Neural cell (in vitro differentiated cells): ENCODE results near the gene MORC3. TPM values are rescaled to one million over a fixed set of nuclear protein-coding genes. Genes with fewer than 3 reads are reported as not detected.

Source experiments
- H2AFZ ChIP-seq: fragments of 200-600, 300-800 bp; sonication (generic), shearing (Covaris generic); 2 replicates; pipeline ENCODE4 v1.6.0; 2014; ENCODE audit warnings: low read depth, mild to moderate bottlenecking, antibody characterized with exemption, low read length, moderate library complexity
- H3F3A ChIP-seq: fragments of 200-600 bp; shearing (Covaris generic); 2 replicates; pipeline ENCODE4 v1.6.1; 2016; ENCODE audit warnings: mild to moderate bottlenecking, moderate library complexity, mixed read lengths, antibody characterized with exemption, low read length; ENCODE audit not compliant: insufficient read depth, poor library complexity, severe bottlenecking
- H3K27ac ChIP-seq: fragments of 200-600, 300-800 bp; sonication (generic), shearing (Covaris generic); 2 replicates; pipeline ENCODE4 v1.5.1; 2014; ENCODE audit warnings: mild to moderate bottlenecking, low read length, moderate library complexity
- H3K27me3 ChIP-seq: fragments of 300-800, 200-600 bp; sonication (generic), shearing (Covaris generic); 2 replicates; pipeline ENCODE4 v1.6.0; 2014; ENCODE audit warnings: mild to moderate bottlenecking, low read depth, low read length, moderate library complexity; ENCODE audit not compliant: insufficient read depth
- H3K36me3 ChIP-seq: fragments of 300-800, 200-600 bp; sonication (generic), shearing (Covaris generic); 2 replicates; pipeline ENCODE4 v1.5.1; 2014; ENCODE audit warnings: mild to moderate bottlenecking, antibody characterized with exemption, low read length, moderate library complexity; ENCODE audit not compliant: insufficient read depth
- H3K4me2 ChIP-seq: fragments of 300-800, 200-600 bp; sonication (generic), shearing (Covaris generic); 2 replicates; pipeline ENCODE4 v1.6.0; 2014; ENCODE audit warnings: mild to moderate bottlenecking, low read length
- H3K4me3 ChIP-seq: fragments of 300-800, 200-600 bp; sonication (generic), shearing (Covaris generic); 2 replicates; pipeline ENCODE4 v1.5.1; 2014; ENCODE audit warnings: mild to moderate bottlenecking, low read length, moderate library complexity
- H3K79me2 ChIP-seq: fragments of 200-600 bp; shearing (Covaris generic); replicated peaks from 2 replicates; pipeline ENCODE4 v1.6.0; 2014; ENCODE audit warnings: mild to moderate bottlenecking, low read length, moderate library complexity; ENCODE audit not compliant: insufficient read depth
- H3K9ac ChIP-seq: fragments of 300-800, 200-600 bp; sonication (generic), shearing (Covaris generic); 2 replicates; pipeline ENCODE4 v1.6.1; 2016; ENCODE audit warnings: mild to moderate bottlenecking, low read length, mixed read lengths
- H3K9me2 ChIP-seq: fragments of 200-600 bp; shearing (Covaris generic); 2 replicates; pipeline ENCODE4 v1.6.1; 2016; ENCODE audit warnings: mild to moderate bottlenecking, low read length, mixed read lengths; ENCODE audit not compliant: insufficient read depth
- H3K9me3 ChIP-seq: fragments of 200-600, 300-800 bp; sonication (generic), shearing (Covaris generic); 2 replicates; pipeline ENCODE4 v1.6.1; 2016; ENCODE audit warnings: mild to moderate bottlenecking, mixed run types, low read length, moderate library complexity, mixed read lengths
- H4K20me1 ChIP-seq: fragments of 200-600 bp; shearing (Covaris generic); 2 replicates; pipeline ENCODE4 v1.6.1; 2016; ENCODE audit warnings: mild to moderate bottlenecking, mixed run types; ENCODE audit not compliant: insufficient read depth
- CTCF ChIP-seq: fragments of 450-650 bp; IDR thresholded peaks from 2 replicates; pipeline ENCODE4 v1.5.1; 2014; ENCODE audit warnings: antibody characterized with exemption, mild to moderate bottlenecking, moderate library complexity; ENCODE audit not compliant: poor library complexity, severe bottlenecking
- EP300 ChIP-seq: fragments of 450-650 bp; conservative IDR thresholded peaks from 2 replicates; pipeline ENCODE4 v1.6.1; 2014; ENCODE audit warnings: antibody characterized with exemption, mild to moderate bottlenecking, moderate library complexity; ENCODE audit not compliant: poor library complexity, severe bottlenecking
- EZH2 ChIP-seq: fragments of 200-600, 300-800 bp; shearing (Covaris generic), sonication (generic); IDR thresholded peaks from 2 replicates; pipeline ENCODE4 v1.6.1; 2014; ENCODE audit warnings: antibody characterized with exemption, low read length, borderline replicate concordance, mild to moderate bottlenecking; ENCODE audit not compliant: insufficient read depth, poor library complexity, severe bottlenecking
- MXI1 ChIP-seq: fragments of 450-650 bp; conservative IDR thresholded peaks from 2 replicates; pipeline ENCODE4 v1.6.1; 2014; ENCODE audit warnings: antibody characterized with exemption, mild to moderate bottlenecking; ENCODE audit not compliant: poor library complexity, severe bottlenecking
- POLR2AphosphoS5 ChIP-seq: IDR thresholded peaks from 2 replicates; pipeline ENCODE4 v1.6.1; 2012
- RAD21 ChIP-seq: fragments of 450-650 bp; conservative IDR thresholded peaks from 2 replicates; pipeline ENCODE4 v1.6.1; 2014; ENCODE audit warnings: antibody characterized with exemption, mild to moderate bottlenecking, moderate library complexity
- REST ChIP-seq: IDR thresholded peaks from 2 replicates; pipeline ENCODE4 v1.6.1; 2012; ENCODE audit warnings: borderline replicate concordance
- SMC3 ChIP-seq: fragments of 450-650 bp; conservative IDR thresholded peaks from 2 replicates; pipeline ENCODE4 v1.6.1; 2014; ENCODE audit warnings: antibody characterized with exemption, mild to moderate bottlenecking, moderate library complexity; ENCODE audit not compliant: poor library complexity
- TAF1 ChIP-seq: IDR thresholded peaks from 2 replicates; pipeline ENCODE4 v1.6.1; 2012; ENCODE audit warnings: low read depth
- polyA plus RNA-seq: library from polyadenylated mRNA; depleted of rRNA; stranded (reverse); fragments of >200 nt; gene quantifications from 2 replicates; pipeline ENCODE4 v1.2.3, GENCODE V29; 2014

Gene MORC3
- polyA plus RNA-seq, 1 donor from 2014 or later = 65.4 TPM

GRCh38 chr21:36385233-36386030 lies 65.4 kb downstream of the MORC3 start, which contains the start of gene CHAF1B:
TSS of gene CHAF1B (plus strand) at chr21:36385392. CDS start at chr21:36386137, 745 bp downstream.
- H3K79me2 ChIP-seq = no peaks in the 10 kb centered on the region
- no peaks in the 10 kb centered on the region for H3K27me3 ChIP-seq
- H3K9me2 ChIP-seq = no peaks in the 10 kb centered on the region
- H3K4me3 ChIP-seq = peak within 1 kb of the TSS; percentile 66
- no peaks in the 10 kb centered on the region for H3K36me3 ChIP-seq
- peak within 1 kb of the TSS; percentile 53 for H3K9ac ChIP-seq
- H2AFZ ChIP-seq = no peak within 1 kb of the TSS
- no peak within 1 kb of the TSS for H3K27ac ChIP-seq
- TF ChIP-seq CTCF (no peak), SMC3 (peak; percentile 20), MXI1 (peak; percentile 49), POLR2AphosphoS5 (peak; percentile 49)
- H3K4me2 ChIP-seq = peak within 1 kb of the TSS; percentile 14
- no peaks in the 10 kb centered on the region for H3K9me3 ChIP-seq
- no peaks in the 10 kb centered on the region for H4K20me1 ChIP-seq
- H3F3A ChIP-seq = peaks cover 2% of the 10 kb centered on the region

- H3K36me3 ChIP-seq = no peaks in the 10 kb centered on the region
- no peak overlapping the region for H2AFZ ChIP-seq
- H3K9me3 ChIP-seq = no peaks in the 10 kb centered on the region
- no peaks in the 10 kb centered on the region for H3K27me3 ChIP-seq
- peaks cover 2% of the 10 kb centered on the region for H3F3A ChIP-seq
- no peak overlapping the region for H3K4me2 ChIP-seq
- peak overlapping the region; percentile 53 for H3K9ac ChIP-seq
- no peaks in the 10 kb centered on the region for H3K9me2 ChIP-seq
- no peak overlapping the region for H3K27ac ChIP-seq
- no peaks in the 10 kb centered on the region for H3K79me2 ChIP-seq
- peak overlapping the region; percentile 66 for H3K4me3 ChIP-seq
- no peak for TF ChIP-seq POLR2AphosphoS5
- TF ChIP-seq CTCF = no peak
- TF ChIP-seq REST = no peak
- TF ChIP-seq EP300 = no peak
- no peak for TF ChIP-seq SMC3
- no peak for TF ChIP-seq EZH2
- no peak for TF ChIP-seq MXI1
- TF ChIP-seq RAD21 = no peak
- TF ChIP-seq TAF1 = no peak
- H4K20me1 ChIP-seq = no peaks in the 10 kb centered on the region
These were observed 66.1 kb downstream of the MORC3 start for GRCh38 chr21:36386031-36386642.
